Inflammatory macrophage treated with lipopolysaccharide for 4 hours (primary cell): ENCODE results near the gene ACTL8.

Experiments used
- DNase-seq: peaks from one replicate; pipeline ENCODE4 v3.0.0-alpha.2; 2020

The ACTL8 gene

DNA sequence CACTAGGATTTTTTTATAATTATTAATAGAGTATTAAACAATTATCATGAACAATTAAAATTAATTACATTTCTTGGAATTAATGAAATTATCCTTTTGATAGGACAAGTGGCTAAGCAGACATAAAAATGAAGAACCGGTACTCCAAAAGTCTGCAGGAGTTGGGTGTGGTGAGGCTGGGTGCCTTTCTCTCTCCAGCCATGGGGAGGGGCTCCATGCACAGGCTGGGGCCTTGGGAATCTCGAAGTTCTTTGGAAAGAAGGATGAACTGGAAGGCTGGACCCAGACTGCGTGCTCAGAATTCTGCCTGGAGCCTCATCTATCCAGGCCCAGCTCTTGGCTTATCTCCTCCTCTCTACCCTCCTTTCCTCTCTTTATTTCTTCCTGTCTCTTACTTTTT, 94.1 kb downstream of the ACTL8 start:
- no peak for DNase-seq

DNA sequence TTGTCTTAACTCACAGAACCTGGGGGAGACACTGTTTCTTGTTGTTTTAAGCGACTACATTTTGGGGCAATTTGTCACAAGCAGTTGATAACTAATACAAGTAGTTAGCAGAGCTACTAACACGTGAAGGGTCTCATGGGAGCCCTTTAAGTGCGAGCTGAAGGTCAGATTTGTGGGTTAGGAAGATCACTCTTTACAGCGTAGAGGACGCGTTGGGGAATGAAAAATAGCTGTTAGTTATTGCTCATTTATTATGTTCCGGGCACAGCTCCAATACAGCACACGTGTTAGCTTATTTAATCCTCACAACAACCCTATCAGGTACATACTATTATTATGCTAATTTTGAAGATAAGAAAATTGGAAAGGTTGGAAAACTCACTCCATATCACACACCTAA, 95.9 kb downstream of the ACTL8 start:
- DNase-seq = no peak

DNA sequence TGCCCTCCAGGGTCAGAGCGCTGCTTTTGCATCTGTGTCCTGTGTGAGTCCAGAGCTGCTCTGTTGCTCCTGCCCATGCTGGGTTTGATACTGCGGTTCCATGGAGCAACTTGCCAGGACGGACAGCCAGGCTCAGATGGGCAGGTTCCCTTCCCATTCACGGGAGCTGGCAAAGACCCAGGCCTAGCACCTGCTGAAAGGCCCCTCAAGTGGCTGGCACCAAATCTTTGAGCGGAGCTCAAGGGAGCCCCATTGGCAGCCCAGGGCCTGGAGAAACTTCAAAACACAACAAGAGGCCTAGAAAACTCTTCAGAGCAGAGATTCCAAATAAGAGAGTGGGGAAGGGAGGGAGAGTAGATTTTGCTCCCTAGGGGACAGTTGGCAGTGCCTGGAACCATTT, 97.2 kb downstream of the ACTL8 start:
- no peak for DNase-seq

DNA sequence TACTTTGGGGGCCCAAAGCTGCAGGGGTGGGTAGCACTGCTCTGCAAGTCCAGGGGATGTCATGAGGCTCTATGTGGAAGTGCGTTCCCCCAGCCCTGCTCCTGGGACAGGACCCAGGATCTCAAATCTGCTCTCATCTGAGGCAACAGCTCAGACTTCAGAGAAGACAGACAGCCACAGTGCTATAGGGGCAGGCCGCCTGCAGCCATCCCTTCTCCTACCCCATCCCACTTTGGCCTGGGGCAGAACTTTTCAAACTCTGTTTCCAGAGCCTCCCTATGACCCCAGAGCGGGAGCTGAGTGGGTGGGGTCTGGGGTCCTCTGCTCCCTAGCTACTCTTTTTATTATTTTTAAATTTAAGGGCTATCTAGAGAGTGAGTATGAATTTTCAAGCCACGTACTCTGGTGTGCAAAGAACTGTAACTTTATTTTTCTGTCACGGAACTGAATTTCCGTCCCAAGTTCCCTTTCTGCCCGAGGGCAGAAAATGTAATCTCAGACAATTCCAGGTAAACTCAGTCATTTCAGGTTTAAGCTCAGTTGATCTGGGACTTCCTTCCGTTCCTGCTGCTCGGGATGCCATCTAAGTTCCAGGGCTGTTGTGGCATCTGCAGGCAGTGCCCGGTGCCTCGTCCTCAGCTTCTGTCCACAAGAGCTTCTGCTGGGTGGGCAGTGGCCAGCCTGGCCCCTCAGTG, 98.3 kb downstream of the ACTL8 start:
- DNase-seq = no peak

DNA sequence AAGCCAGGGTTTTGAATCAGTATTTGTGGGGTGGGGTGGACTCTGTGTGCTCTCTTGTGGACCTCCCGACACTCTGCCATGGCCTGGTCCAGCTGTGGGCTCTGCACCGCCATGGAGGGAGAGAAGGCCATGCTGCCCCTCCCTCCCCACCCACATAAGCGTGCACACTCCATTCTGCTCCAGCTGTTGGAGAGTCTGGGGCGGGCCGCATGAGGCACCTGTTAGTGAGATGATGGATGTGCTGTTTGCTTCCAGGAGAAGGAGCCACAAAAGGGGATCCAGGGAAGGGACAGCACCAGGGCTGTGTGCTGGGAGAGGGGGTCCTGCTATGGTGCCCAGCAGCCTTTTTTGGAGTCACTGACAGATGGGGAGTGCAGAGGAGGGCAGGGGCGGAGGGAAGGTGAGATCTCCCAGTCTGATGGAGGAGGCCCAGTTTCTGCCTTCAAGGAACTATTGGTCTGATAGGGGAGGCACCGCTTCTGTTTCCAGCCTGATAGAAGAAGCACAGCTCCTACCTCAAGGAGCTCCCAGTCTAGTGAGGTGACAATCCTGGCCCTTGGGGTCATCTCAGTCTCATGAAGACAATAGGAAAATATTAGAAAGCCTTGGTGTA, 101.5 kb downstream of the ACTL8 start:
- DNase-seq = no peak

DNA sequence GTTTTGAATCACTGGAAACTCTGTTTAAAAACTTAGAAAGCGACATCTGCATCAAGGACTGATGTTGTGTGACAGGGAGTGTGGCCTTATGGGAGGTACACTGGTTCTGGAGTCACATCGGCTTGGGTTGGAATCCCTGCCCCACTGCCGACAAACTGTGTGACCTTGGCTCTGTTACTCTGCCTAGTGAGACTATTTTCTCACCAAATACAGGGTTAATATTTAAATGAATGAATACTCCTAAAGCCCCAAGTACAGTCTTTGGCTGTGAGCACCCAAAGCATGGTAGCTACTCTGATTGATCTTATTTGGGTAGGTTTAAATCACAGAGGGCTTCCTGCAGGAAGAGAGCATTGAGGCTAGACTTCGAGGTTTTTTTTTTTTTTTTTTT, 102.0 kb downstream of the ACTL8 start:
- DNase-seq = no peak

DNA sequence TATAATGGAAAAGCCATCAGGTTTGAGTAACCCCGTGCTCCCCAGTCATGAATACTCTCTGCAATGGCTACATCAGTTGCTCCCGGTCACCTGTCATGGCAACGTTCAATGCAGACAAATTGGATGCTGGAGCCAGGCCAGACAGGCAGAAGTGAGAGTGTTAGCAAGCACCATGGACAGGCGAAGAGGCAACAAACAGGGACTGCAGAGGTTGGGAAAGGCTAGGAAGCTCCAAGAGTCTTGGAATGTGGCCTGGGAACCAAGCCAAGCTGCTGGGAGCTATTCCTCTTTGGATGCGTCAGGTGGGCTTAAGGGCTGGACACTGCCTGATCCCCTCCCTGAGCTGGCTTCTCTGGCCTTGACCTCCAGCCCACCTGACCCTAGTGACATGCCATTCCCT, 102.9 kb downstream of the ACTL8 start:
- DNase-seq = no peak

DNA sequence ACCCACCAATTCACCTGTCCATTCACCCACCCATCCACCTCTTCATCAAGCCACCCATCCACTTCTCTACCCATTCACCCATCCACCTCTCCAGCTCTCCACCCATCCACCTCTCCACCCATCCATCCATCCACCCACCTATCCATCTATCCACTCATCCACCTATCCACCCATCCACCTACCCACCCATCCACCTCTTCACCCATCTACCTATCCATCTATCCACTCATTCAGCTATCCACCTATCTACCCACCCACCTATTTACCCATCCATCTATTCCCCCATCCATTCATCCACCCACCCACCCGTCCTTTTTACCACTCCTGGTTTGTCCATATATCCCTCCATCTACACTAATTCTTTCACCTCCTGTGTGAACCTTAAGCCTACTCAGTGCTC, 105.7 kb downstream of the ACTL8 start:
- DNase-seq = no peak

DNA sequence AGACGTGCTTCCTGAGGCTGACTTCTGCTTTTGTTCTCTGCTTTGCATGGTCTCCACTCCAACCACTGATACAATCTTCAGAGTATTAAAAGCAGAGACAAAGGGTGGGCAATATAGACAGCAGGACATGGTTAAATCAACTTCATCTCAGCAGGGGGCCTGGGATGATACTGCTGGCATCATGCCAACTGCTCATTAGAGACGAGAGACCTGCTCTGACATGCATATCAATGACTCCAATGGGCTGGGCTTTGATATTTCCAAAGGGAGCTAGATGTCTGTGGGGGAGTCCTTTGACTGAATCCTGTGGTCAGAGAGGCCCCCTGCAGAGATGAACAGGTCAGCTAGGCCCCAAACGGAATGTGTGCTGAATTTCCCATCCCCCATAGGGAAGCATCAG, 106.6 kb downstream of the ACTL8 start:
- no peak for DNase-seq

DNA sequence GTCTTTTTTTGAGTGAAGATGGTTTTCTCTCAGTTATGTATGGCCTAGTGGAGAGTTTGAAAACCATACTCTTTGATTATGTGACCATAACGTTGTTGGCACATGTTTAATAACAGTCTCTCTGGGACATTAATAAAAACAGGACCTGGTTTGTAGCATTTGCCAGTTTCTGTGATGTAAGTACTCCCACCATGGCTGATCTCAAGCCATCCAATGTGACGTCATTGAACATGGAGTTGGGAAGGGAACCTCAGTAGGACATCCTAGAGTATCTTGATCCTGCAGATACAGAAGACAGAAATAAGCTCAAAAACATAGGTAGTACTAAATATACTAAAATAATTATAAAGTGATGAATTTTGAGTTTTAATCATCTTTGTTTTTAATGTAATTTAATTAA, 107.0 kb downstream of the ACTL8 start:
- DNase-seq = no peak

DNA sequence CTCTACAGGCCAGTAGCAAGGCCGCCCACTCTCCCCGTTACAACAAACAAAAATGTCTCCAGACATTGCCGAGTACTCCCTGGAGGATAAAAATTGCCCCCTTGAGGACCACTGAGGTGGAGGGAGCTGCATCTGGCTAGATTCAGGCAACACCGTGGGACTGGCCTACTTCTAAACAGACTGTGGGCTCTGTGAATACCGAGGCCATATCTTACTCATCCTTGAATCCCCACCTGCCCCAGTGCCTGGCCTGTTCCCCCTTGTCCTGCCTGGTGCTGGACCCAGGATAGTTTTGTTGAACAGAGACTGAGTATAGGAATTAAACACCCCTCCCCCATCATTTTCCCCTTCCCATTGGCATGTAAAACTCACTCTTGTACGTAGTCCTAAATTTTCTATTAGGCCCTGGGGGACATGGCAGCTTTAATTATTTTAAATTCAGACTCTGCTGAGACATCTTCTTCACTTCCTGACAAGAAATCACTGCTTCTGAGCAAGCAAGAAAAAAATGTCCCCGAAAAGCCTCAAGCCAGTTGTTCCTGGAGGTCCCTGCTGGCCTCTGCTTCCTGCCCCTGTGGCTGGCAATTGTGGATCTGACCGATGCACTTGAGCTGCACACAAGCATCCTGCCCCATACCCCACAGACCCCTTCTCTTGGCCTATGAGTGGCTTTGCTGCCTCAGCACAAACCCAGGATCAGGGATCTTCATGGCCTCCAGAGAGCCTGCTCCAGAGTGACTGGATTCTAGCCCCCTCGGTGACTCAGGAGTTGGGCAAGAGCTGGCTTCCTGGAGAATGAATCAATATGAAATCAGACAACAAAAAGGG, 111.0 kb downstream of the ACTL8 start:
- DNase-seq = peak; percentile 9

DNA sequence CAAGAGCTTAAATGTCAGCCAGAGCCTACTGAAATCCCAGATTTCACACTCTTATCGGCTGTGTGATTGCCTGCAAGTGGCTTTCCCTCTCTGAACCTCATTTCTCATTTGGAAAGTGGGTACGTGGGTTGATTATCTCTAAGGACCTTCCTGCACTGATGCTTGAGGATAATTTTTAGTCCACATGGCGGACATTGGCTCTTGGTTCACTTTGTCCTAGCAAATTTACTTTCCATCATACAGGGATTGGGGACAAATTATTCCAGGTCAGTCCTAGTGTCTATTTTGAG, 111.6 kb downstream of the ACTL8 start:
- no peak for DNase-seq

DNA sequence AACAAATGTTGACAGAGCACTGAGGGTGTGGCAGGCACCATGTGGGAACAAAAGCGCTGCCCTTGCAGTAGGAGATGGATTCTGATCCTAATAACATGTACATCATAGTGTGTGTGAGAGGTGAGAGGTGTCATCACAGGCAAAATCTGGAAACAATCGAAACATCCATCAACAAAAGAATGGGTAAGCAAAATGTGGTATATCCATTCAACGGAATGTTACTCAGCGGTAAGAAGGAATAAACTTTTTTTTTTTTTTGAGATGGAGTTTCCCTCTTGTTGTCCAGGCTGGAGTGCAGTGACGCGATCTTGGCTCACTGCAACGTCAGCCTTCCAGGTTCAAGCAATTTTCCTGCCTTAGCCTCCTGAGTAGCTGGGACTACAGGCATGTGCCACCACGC, 112.3 kb downstream of the ACTL8 start:
- DNase-seq = no peak

DNA sequence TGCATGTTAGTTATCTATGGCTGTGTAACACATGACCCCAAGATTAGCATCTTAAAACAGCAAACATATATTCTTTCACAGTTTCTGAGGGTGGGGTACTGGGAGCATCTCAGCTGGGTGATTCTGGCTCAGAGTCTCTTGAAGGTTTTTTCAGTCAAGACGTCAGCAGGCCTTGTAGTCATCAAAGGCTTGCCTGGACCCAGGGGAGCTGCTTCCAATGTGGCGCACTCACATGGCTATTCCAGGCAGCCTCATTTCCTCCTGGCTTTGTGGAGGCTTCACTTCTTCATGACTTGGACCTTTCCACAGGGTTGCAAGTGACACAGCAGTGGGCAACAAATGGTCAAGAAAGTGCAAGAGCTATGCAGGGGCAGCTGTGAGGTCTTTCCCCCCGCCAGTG, 114.7 kb downstream of the ACTL8 start:
- DNase-seq = no peak

DNA sequence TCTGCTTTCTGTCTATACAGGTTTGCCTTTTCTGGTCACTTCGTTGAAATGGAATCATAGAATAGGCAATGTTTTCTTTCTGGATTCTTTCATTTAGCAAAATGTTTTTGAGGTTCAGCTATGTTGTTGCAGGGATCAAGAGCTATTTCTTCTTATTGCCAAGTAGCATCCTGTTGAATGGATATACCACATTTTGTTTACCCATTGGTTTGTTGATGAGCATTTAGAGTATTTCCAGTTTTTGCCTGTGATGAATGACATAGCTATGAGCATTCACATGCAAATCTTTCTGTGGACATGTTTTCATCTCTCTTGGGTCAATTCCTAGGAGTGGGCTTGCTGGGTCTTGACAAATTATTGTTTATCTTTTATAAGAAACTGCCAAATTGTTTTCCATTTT, 115.5 kb downstream of the ACTL8 start:
- DNase-seq = no peak

DNA sequence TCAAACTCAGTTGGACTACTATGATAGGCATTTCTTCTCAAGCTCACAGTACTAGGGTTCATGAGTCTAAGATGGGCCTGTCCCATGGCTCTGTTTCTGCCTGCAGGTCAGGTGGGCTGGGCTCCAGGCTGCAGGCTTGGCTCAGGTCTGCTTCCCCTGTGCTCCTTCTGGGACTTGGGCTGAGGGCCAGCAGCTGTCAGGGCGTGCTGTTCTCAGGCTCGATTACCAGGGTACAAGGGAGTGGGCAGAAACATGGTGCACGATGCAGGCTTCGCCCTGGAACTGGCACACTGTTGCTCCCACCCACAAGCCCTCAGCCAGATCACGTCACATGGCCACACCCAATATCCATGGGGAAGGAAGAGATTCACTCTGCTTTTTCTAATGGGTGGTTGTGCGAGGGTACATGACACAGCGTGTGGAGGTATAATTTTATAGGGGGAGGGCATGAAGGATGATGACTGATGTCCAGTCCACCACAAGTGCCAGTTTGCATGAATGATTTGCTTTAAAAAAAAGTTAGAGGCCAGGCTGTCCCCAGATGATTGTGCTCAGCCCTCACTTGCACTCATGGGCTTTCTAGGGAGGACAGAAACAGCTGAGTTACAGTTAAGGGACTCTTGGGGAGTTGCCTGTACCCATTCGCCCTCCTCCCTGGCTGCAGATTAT, 118.0 kb downstream of the ACTL8 start:
- DNase-seq = no peak

DNA sequence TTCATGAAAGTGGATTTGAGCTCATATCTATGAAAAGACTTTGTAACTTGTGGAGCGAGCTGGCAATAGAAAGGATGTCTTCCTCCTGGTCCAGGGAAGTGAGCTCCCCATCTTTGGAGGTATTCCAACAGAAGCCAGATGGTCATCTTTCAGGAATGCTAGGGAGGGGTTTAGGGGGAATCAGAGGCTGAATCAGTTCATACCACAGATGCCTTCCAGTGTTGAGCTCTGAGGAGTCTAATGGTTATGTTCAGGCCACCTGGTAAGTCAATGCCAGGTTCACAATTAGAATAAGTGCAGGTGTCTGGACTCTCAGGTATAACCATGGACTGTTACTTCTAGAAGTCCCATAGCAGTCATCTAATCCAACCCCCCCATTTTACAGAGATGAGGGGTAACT, 119.1 kb downstream of the ACTL8 start:
- DNase-seq = no peak

DNA sequence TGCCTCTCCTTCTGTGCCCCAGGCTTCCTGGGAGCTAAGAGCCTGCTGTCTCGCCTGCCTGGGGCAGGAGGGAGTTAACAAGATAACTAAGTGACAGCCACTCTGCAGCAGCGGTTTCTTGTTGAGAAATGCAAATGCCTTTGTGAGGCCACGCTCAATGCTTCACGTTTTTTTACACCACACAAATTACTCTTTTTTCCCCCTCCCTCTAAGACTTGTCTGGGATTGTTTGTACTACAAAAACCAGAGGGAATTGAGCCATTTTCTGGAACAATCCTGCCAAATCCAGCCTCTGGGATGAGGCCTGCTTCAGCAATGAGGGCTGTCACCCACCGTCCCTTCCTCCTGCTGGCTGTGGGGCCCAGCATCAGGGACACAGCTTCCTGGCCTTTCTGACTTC, 119.6 kb downstream of the ACTL8 start:
- DNase-seq = no peak

DNA sequence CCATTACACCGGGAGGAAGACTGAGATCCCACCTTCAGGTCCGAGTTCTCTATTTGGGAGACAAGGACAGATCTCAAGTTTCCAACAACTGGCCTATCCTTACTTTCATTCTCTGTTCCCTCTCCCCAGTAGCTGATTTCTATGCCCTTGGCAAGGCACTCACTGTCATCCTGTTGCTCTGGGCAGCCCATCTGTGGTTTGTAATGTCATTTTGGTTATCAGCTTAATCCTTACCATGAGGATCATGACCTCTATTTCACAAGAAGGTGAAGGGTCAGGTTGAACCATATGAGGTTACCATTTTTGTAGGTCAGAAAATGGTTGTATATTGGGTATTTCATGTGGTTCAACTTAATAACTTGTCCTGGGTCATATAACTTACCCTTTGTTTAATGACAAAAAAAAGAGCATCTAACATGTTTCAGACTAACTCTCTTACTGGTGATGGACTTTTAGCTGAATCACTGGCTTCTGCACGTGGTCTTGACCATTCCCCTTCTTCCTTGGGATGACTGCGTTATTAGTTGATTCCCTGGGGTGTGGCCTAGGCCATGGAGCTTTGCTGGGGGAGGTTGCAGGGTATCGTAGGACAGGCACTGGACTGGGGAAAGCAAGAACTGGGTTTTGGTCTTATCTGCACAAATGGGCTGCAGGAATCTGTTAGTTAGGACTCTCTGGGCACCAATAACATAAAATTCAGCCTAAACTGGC, 120.2 kb downstream of the ACTL8 start:
- DNase-seq = no peak

DNA sequence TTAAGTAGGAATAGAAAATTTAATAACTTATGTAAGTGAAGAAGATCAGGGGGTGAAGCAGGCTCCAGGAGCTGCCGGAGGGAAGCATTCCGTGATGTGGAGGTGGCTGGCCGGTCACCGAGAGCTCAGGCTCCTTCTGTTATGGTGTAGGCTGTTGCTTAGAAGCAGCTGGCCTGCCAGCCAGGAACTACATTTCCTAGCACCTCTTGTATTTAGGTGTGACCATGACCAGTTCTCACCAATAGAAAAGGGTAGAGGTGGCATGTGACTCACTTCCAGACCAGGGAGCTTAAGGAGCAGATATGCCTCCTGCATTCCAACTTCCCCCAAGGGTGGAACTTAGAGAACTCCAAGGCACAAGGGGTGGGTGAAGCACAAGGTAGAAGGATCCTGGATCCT, 120.7 kb downstream of the ACTL8 start:
- no peak for DNase-seq
